Kidney epithelial cell (primary cell): ENCODE results near the gene PPM1N. TPM values are rescaled to one million over a fixed set of nuclear protein-coding genes. Genes with fewer than 3 reads are reported as not detected.

ENCODE experiments used
- DNase-seq: peaks from one replicate; pipeline ENCODE4 v3.0.0-alpha.2; 2010; ENCODE audit warnings: low read depth
- H3K27me3 ChIP-seq: 2 replicates; pipeline ENCODE4 v1.6.0; 2011; ENCODE audit warnings: low read length; ENCODE audit not compliant: control insufficient read depth, insufficient read depth
- H3K36me3 ChIP-seq: 2 replicates; pipeline ENCODE4 v1.5.1; 2011; ENCODE audit warnings: low read length; ENCODE audit not compliant: control insufficient read depth, insufficient read depth
- H3K4me3 ChIP-seq: 2 replicates; pipeline ENCODE4 v1.5.1; 2011; ENCODE audit warnings: low read depth, mild to moderate bottlenecking, control low read depth, low read length
- CTCF ChIP-seq: IDR thresholded peaks from 2 replicates; pipeline ENCODE4 v1.5.1; 2011; ENCODE audit warnings: mild to moderate bottlenecking, moderate library complexity, low read length, control low read depth, inconsistent platforms; ENCODE audit not compliant: insufficient read depth, poor library complexity, severe bottlenecking
- total RNA-seq: library from RNA; depleted of rRNA; stranded (reverse); fragments of >200 nt; gene quantifications from 2 replicates; pipeline ENCODE4 v1.2.3, GENCODE V29; 2015

The PPM1N gene
- total RNA-seq: 0.48 TPM in 1 of 2 replicates, not detected in the other

GRCh38 chr19:45498411-45499195 lies at the start of gene PPM1N:
TSS of gene PPM1N (plus strand) at chr19:45498443. CDS start at chr19:45498473, 30 bp downstream.
- no peak for TF ChIP-seq CTCF
- H3K27me3 ChIP-seq: peaks cover 26% of the 10 kb centered on the region
- DNase-seq: no peak
- H3K4me3 ChIP-seq: peak within 1 kb of the TSS; percentile 35
- H3K36me3 ChIP-seq: no peaks in the 10 kb centered on the region

- Histone ChIP-seq H3K4me3 (no peak overlapping the region), H3K36me3 (no peaks in the 10 kb centered on the region), H3K27me3 (no peaks in the 10 kb centered on the region)
- no peak for TF ChIP-seq CTCF
- no peak for DNase-seq
Observed at GRCh38 chr19:45448887-45449299, 49.4 kb upstream of the PPM1N start.

- H3K4me3 ChIP-seq: peak overlapping the region; percentile 86
- no peak for TF ChIP-seq CTCF
- no peaks in the 10 kb centered on the region for H3K36me3 ChIP-seq
- H3K27me3 ChIP-seq: no peaks in the 10 kb centered on the region
- DNase-seq: no peak
Observed at GRCh38 chr19:45450012-45450333, 48.3 kb upstream of the PPM1N start.

- no peak for TF ChIP-seq CTCF
- no peaks in the 10 kb centered on the region for H3K36me3 ChIP-seq
- H3K27me3 ChIP-seq: no peaks in the 10 kb centered on the region
- DNase-seq: no peak
- H3K4me3 ChIP-seq: peak overlapping the region; percentile 86
Observed at GRCh38 chr19:45451131-45451849, 47.0 kb upstream of the PPM1N start.

- Histone ChIP-seq H3K4me3 (no peak overlapping the region), H3K36me3 (no peaks in the 10 kb centered on the region), H3K27me3 (no peaks in the 10 kb centered on the region)
- DNase-seq: no peak
- no peak for TF ChIP-seq CTCF
Observed at GRCh38 chr19:45451850-45452387, 46.3 kb upstream of the PPM1N start.
